GM23338 (cell line): ENCODE results near the gene KCNB1. TPM values are rescaled to one million over a fixed set of nuclear protein-coding genes. Genes with fewer than 3 reads are reported as not detected.

Experiments used
- ATAC-seq: fragments of 200-7000 bp; cut with Tn5 transposase; 3 replicates; pipeline ENCODE4 v1.9.1; 2020
- DNase-seq: peaks from one replicate; pipeline ENCODE4 v3.0.0-alpha.2; 2015; ENCODE audit warnings: low spot score
- H2AFZ ChIP-seq: fragments of 200-600 bp; sonication (generic); 2 replicates; pipeline ENCODE4 v1.8.0; 2016; ENCODE audit warnings: antibody characterized with exemption, mild to moderate bottlenecking, moderate library complexity
- H3F3A ChIP-seq: fragments of 200-600 bp; sonication (generic); replicated peaks from 2 replicates; pipeline ENCODE4 v1.8.0; 2017; ENCODE audit warnings: antibody characterized with exemption, mixed run types, low read depth
- H3K27ac ChIP-seq: fragments of 200-600 bp; sonication (generic); 2 replicates; pipeline ENCODE4 v1.6.1; 2016; ENCODE audit warnings: low read depth
- H3K27me3 ChIP-seq: fragments of 200-600 bp; sonication (generic); 2 replicates; pipeline ENCODE4 v1.8.0; 2016; ENCODE audit warnings: mild to moderate bottlenecking, mixed run types, moderate library complexity; ENCODE audit not compliant: insufficient read depth
- H3K36me3 ChIP-seq: fragments of 200-600 bp; sonication (generic); 2 replicates; pipeline ENCODE4 v1.8.0; 2016; ENCODE audit warnings: mild to moderate bottlenecking; ENCODE audit not compliant: insufficient read depth
- H3K4me1 ChIP-seq: fragments of 200-600 bp; sonication (generic); 2 replicates; pipeline ENCODE4 v1.8.0; 2016; ENCODE audit warnings: mild to moderate bottlenecking, moderate library complexity; ENCODE audit not compliant: insufficient read depth
- H3K4me2 ChIP-seq: fragments of 200-600 bp; sonication (generic); 2 replicates; pipeline ENCODE4 v1.7.1; 2017; ENCODE audit warnings: mixed run types
- H3K4me3 ChIP-seq: fragments of 200-600 bp; sonication (generic); 2 replicates; pipeline ENCODE4 v1.6.1; 2016; ENCODE audit warnings: mixed run types
- H3K79me2 ChIP-seq: fragments of 200-600 bp; sonication (generic); replicated peaks from 2 replicates; pipeline ENCODE4 v1.8.0; 2017; ENCODE audit warnings: mild to moderate bottlenecking; ENCODE audit not compliant: insufficient read depth
- H3K9me2 ChIP-seq: fragments of 200-600 bp; sonication (generic); 2 replicates; pipeline ENCODE4 v1.8.0; 2017; ENCODE audit not compliant: insufficient read depth
- H4K20me1 ChIP-seq: fragments of 200-600 bp; sonication (generic); replicated peaks from 2 replicates; pipeline ENCODE4 v1.8.0; 2017; ENCODE audit warnings: mild to moderate bottlenecking; ENCODE audit not compliant: insufficient read depth
- H3K27ac Mint-ChIP-seq: 2 replicates; pipeline ENCODE4 v1.8.0; 2020; ENCODE audit warnings: inconsistent platforms, mild to moderate bottlenecking, moderate library complexity, mixed read lengths
- H3K27me3 Mint-ChIP-seq: 3 replicates; pipeline ENCODE4 v1.8.0; 2022; ENCODE audit warnings: low read depth, mild to moderate bottlenecking, moderate library complexity, mixed read lengths, inconsistent platforms; ENCODE audit not compliant: insufficient read depth, poor library complexity
- H3K36me3 Mint-ChIP-seq: 3 replicates; pipeline ENCODE4 v1.8.0; 2021; ENCODE audit warnings: low read depth, mild to moderate bottlenecking, inconsistent platforms, moderate library complexity, mixed read lengths
- H3K4me1 Mint-ChIP-seq: 3 replicates; pipeline ENCODE4 v1.8.0; 2020; ENCODE audit warnings: mild to moderate bottlenecking, inconsistent platforms, mixed read lengths
- H3K4me3 Mint-ChIP-seq: 3 replicates; pipeline ENCODE4 v1.8.0; 2021; ENCODE audit warnings: moderate library complexity, mild to moderate bottlenecking, inconsistent platforms, mixed read lengths
- H3K9me3 Mint-ChIP-seq: 3 replicates; pipeline ENCODE4 v1.8.0; 2020; ENCODE audit warnings: moderate library complexity, mild to moderate bottlenecking, inconsistent platforms, mixed read lengths
- CREB1 ChIP-seq: fragments of 250-450 bp; sonication (Bioruptor Pico); IDR thresholded peaks from 2 replicates; pipeline ENCODE4 v1.5.0; 2020; ENCODE audit warnings: low read depth, mild to moderate bottlenecking, moderate library complexity
- CTCF ChIP-seq, 2 experiments: fragments of 200-600 bp in 1 of 2; sonication (generic) in 1 of 2; conservative IDR thresholded peaks; 2 replicates each; pipeline versions ENCODE4 v1.5.1 to v1.6.1; 2016 to 2017; ENCODE audit warnings: antibody characterized with exemption in 2 of 2, low read depth in 2 of 2, mild to moderate bottlenecking in 2 of 2, moderate library complexity in 1 of 2
- ETS1 ChIP-seq: IDR thresholded peaks from 2 replicates; pipeline ENCODE4 v1.6.1; 2016; ENCODE audit warnings: antibody characterized with exemption
- EZH2 ChIP-seq: fragments of 200-600 bp; sonication (generic); IDR thresholded peaks from one replicate; pipeline ENCODE4 v1.8.0; 2017; ENCODE audit warnings: antibody characterized with exemption, mild to moderate bottlenecking, low read depth; ENCODE audit not compliant: unreplicated experiment
- EZH2phosphoT487 ChIP-seq: fragments of 200-600 bp; sonication (generic); IDR thresholded peaks from one replicate; pipeline ENCODE4 v1.8.1; 2018; ENCODE audit warnings: antibody characterized with exemption; ENCODE audit not compliant: unreplicated experiment
- JUNB ChIP-seq: IDR thresholded peaks from one replicate; pipeline ENCODE4 v1.6.1; 2016; ENCODE audit warnings: antibody characterized with exemption; ENCODE audit not compliant: unreplicated experiment
- NANOG ChIP-seq: IDR thresholded peaks from 2 replicates; pipeline ENCODE4 v1.6.1; 2016; ENCODE audit warnings: antibody characterized with exemption, borderline replicate concordance
- POLR2AphosphoS5 ChIP-seq: IDR thresholded peaks from 2 replicates; pipeline ENCODE4 v1.6.1; 2016; ENCODE audit warnings: antibody characterized with exemption, low read depth
- REST ChIP-seq: IDR thresholded peaks from one replicate; pipeline ENCODE4 v1.6.1; 2018; ENCODE audit warnings: antibody characterized with exemption; ENCODE audit not compliant: unreplicated experiment
- STAT1 ChIP-seq: IDR thresholded peaks from one replicate; pipeline ENCODE4 v1.6.1; 2016; ENCODE audit warnings: antibody characterized with exemption; ENCODE audit not compliant: unreplicated experiment
- ZNF114 ChIP-seq: fragments of 250-450 bp; sonication (Bioruptor Pico); IDR thresholded peaks from 2 replicates; pipeline ENCODE4 v1.5.0; 2020; ENCODE audit warnings: mild to moderate bottlenecking, moderate library complexity
- ZNF331 ChIP-seq: fragments of 250-450 bp; sonication (Bioruptor Pico); IDR thresholded peaks from 2 replicates; pipeline ENCODE4 v1.5.0; 2020; ENCODE audit warnings: low read depth, mild to moderate bottlenecking, moderate library complexity
- polyA plus RNA-seq: library from polyadenylated mRNA; unstranded; fragments of >200 nt; fragmentation: Nextera tagmentation; extraction: Ambion mirVana; gene quantifications from 2 replicates; pipeline ENCODE4 v1.2.1, GENCODE V29; 2016
- total RNA-seq: library from RNA; depleted of rRNA; stranded (reverse); fragments of >200 nt; shearing (Covaris generic); gene quantifications from 2 replicates; pipeline ENCODE4 v1.2.3, GENCODE V29; 2014

KCNB1 gene
- total and polyA plus RNA-seq, 2 experiments from 2014 or later = 0.28 to 0.29 TPM

- no peak for TF ChIP-seq NANOG
- TF ChIP-seq POLR2AphosphoS5 = no peak
- no peak for TF ChIP-seq EZH2
- no peak for TF ChIP-seq ZNF331 (CRISPR knock-in tag)
Observed at GRCh38 chr20:49354673-49355072, 127.8 kb downstream of the KCNB1 start (continued).

GRCh38 chr20:49353348-49353747 lies 129.1 kb downstream of the KCNB1 start:
- Mint-ChIP-seq H3K4me1 (no peaks in the 10 kb centered on the region), H3K9me3 (no peaks in the 10 kb centered on the region), H3K27ac (no peak overlapping the region), H3K36me3 (no peaks in the 10 kb centered on the region), H3K4me3 (no peak overlapping the region), H3K27me3 (peaks cover 16% of the 10 kb centered on the region)
- Histone ChIP-seq H3K4me3 (no peak overlapping the region), H3K27me3 (no peaks in the 10 kb centered on the region), H4K20me1 (no peaks in the 10 kb centered on the region), H3K4me1 (no peaks in the 10 kb centered on the region), H3K9me2 (no peaks in the 10 kb centered on the region), H3K4me2 (no peak overlapping the region), H3K27ac (no peak overlapping the region), H3F3A (0 out of 2 replicates have a peak, but pooled peaks cover 3% of the 10 kb centered on the region), H3K36me3 (no peaks in the 10 kb centered on the region), H2AFZ (peak overlapping the region; percentile 28), H3K79me2 (no peaks in the 10 kb centered on the region)
- DNase-seq = no peak
- ATAC-seq = no peak
- no peak for TF ChIP-seq POLR2AphosphoS5
- no peak for TF ChIP-seq EZH2
- TF ChIP-seq CREB1 (CRISPR knock-in tag) = no peak
- no peak for TF ChIP-seq EZH2phosphoT487
- no peak for TF ChIP-seq REST
- no peak for TF ChIP-seq STAT1
- TF ChIP-seq JUNB = no peak
- no peak for TF ChIP-seq ZNF114 (CRISPR knock-in tag)
- TF ChIP-seq CTCF (conservative IDR thresholded peaks at IDR 0.05; ENCODE audit: low read depth in 2 of 2) = no peak
- no peak for TF ChIP-seq ZNF331 (CRISPR knock-in tag)
- TF ChIP-seq NANOG = no peak
- no peak for TF ChIP-seq ETS1
